C1 segment of cervical spinal cord (tissue), 14 donors: ENCODE results near the gene GABRR2.

ENCODE experiments used
- DNase-seq, 14 donors: peaks; one replicate each; lab custom pipeline; 2025; lab: John Stamatoyannopoulos, UW

GABRR2 gene

GRCh38 chr6:89291256-89291819 is 23.8 kb downstream of the GABRR2 start:
- DNase-seq, result no peak

- no peak for DNase-seq
Measured at GRCh38 chr6:89290401-89291155, 24.5 kb downstream of the GABRR2 start.

DNA sequence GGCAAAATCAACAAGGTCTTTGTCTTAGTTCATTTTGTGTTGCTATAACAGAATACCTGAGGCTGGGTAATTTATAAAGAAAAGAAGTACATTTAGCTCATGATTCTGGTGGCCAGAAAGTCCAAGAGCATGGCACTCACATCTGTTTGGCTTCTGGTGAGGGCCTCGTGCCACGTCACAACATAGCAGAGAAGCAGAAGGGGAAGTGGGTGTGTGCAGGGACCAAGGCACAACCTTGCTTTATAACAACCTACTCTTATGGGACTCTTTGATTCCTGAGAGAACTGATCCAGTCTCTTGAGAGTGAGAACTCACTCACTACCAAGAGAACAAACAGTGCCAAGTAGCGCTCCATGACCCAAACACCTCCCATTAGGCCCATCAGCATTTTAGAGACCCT is 25.4 kb downstream of the GABRR2 start:
- DNase-seq, result no peak

DNA sequence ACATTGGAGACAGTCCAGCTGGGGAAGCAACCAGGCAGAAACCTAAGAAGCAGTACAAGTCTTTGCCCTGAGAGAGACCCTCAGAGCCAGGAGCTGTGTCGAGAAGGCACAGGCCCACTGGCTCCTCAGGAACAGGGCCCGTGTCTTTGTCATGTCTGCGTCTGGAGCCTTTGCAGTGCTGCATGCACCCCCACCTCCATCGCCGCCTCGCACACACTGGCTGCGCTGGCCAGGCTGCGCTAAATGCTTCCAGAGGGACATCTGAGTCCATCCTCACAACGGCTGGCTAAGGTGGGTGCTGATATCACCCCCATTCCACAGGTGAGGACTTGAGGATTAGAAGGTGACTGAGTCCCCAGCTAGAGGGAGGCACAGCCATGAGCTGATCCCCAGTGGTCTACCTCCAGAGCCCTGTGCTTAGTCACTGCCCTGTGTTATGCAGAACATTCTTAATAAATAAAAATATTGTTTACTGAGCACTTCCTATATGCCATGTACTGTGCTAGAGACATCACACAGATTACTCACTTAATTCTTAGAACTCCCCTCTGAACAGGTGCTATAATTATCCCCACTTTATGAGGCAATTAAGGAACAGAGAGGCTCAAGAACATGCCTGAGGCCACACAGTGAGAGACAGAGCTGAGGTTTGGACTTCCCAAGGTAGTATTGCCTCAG is 27.6 kb downstream of the GABRR2 start:
- DNase-seq, result no peak

- no peak for DNase-seq
Measured at GRCh38 chr6:89286516-89286915, 28.6 kb downstream of the GABRR2 start.

DNA sequence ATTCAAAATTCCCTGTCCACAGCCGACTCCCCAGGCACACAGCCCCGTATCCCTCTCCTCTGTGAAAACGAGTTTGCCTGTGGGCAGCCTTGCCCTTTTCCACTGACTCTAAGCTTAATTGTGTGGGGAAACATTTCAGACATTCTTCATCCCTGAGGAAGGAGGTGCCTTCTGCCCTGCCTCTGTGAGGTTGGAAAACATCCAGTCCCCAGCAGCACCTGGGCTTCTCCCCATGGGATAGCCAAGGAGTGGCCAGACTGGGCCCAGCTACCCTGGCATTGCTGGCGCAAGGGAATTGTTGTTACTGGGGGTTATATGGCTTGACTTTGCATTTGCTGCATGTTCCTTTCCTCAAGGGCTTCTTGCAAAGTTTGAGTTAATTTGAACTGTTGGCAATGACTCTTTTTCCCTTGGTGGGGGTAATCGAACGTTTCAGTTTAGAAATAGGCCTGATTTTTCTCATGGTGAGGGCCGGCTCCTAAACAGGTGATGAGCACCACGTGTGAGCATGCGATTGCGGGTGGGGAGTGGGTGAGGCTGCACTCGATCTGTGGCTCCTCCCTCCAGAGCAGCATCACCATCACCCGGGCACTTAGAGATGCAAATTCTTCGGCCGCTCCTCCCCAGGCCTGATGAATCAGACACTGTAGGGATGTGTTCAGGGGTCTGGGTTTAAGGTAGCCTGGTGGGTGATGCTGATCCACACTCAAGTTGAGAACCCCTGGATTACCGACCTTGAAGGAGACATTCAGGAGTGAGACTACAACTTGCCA is 29.9 kb downstream of the GABRR2 start:
- DNase-seq, result no peak

- DNase-seq, result no peak
Measured at GRCh38 chr6:89284081-89284480, 31.0 kb downstream of the GABRR2 start.

- no peak for DNase-seq
Measured at GRCh38 chr6:89282749-89283148, 32.4 kb downstream of the GABRR2 start.

DNA sequence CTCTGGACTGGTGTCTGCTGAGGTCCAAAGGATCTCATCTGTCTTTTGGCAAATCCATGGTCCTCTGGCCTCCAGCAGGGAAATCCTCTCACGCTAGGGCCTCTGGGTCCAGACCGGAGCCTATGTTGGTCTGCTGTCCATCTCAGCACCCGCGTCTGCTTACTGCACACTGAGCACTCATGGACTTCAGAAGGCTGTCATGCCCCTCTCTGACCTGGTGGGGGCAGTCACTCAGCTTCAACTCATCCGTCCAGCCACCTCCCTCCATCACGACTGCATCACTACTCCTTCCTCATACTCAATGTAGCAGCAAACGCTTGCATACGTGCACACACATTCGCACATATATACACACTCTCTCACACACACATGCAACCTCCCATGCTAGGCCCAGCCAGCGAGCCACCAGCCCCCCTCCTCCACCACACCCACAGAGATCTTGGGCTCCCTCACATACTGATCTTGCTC is 33.3 kb downstream of the GABRR2 start:
- no peak for DNase-seq

DNA sequence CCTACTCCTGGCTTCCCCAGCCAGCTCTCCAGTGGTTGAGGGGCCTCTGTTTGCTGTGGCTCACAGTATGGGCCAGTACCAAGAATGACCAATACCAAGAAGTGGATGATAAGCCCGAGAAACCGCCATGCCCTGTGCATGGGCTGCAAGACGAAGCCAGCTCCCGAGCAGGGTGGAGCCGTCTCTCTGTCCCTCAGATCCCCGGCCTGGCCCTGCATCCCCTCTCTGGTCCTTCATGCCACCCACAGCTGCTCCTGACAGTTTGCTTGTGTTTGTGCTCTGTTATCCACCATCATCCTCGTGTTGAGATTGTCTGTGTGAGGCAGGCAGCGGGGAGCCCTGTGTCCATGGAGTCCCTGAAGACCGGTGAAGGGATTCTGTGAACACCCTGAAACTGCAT is 36.1 kb downstream of the GABRR2 start:
- DNase-seq, result no peak

- DNase-seq, result no peak
Measured at GRCh38 chr6:89275900-89276299, 39.2 kb downstream of the GABRR2 start.

DNA sequence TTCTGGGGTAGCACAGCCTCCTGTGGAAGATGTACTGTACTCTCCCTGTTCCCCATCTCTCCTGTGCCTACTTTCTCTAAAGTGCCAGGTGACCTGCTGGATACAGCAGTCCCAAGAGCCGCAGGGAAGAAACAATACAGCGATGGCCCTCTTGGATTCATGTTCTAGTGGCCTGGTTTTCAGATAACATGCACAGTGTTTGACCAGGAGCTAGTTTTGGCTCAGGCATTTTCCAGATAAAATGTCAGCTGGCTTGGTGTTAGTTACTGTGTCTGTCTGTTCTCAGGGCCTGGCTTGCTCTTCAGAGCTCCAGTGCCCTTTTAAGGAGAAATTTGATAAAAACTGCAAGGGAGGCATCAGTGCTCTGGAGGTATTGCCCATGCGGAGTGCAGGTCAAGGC is 41.3 kb downstream of the GABRR2 start:
- DNase-seq, result no peak

DNA sequence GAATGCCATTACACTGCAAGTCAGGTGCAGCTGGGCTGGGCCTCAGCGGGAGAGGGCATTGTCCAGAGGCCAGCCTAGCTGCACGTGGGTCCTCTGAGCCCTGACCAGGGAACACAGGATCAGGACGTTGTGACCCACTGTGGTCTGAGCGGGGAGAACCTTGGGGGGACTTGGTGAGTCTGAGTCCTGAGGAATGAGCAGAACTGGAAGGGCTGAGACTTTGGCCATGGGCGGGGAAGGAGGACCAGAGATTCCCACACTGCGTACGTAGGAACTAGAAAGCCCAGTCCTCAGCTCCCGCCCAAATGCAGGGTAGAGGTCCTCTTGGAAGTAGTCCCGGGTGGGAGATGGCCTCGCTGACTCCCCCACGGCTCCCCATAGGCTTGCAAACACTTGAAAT is 42.5 kb downstream of the GABRR2 start:
- no peak for DNase-seq

DNA sequence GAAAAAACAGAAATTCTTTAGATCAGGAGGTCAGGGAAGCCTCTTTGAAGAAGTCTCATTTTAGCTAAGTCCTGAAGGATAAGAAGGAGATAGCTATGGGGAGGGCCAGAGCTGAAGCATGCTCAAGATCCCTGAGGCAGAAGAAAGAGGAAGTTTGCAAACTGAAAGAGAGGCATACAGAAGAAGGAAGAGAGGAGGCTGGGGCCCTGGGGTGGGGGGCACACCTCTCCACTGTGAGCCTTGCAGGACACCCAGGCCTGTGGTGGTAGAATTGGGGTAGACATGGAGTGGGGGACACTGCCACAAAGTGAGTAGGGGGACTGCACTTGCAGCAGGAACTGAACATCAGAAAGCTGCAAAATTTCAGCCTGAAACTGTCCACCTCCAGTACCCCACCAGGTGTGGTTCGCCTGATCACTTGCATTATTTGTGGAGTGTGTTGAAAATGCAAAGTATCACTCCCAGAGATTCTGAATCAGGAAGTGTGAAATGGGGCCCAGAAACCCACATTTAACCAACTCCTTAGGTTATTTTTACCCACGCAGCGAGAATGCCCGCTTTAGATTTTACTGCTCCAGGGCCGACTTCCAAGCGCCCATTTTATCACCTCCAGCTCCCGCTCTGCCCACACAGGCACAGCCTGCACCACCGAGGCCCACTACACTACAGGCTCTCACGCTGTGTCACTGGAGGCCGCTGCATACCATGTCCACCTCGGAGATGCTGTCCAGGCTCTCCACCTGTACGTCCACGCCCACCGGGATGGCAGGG is 44.0 kb downstream of the GABRR2 start:
- no peak for DNase-seq

DNA sequence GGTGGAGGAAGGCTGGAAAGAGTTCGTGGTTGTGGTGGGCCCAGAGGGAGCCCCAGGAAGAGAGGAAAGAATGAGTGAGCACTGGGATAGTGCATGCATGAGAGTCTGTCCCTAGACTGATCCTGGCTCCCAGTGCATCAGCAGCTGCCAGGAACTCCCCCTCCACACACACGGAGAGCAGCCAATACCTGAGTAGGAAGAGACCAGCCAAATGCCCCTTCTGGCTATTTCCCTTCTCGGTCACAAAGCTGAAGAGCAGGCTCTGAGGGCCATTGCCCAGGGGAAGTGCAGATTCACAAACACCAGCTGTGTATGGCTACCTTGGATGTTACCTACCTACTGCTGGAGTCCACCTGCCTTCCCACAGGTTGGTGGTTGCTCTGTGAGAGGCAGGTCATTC is 45.1 kb downstream of the GABRR2 start:
- DNase-seq, result no peak

DNA sequence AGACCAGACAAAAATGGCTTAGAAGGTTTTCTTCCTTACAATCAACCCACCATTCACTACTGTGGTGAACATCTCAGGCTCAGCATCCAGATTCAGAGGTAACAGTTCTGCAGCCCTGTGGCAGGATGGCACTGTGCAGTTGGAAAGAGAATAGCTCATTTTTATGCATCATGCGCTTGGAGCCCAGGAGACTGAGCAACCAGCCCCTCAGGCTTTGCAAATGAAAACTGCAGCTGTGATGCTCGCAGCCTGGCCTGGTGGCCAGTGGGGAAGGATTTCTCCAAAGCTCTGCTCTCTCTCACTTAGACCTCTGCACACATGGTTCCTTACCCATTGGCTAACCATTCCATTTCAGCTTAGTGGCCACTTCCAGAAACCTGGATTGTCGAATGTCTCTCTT is 45.8 kb downstream of the GABRR2 start:
- no peak for DNase-seq

GRCh38 chr6:89268776-89269175 is 46.3 kb downstream of the GABRR2 start:
- DNase-seq, result no peak

DNA sequence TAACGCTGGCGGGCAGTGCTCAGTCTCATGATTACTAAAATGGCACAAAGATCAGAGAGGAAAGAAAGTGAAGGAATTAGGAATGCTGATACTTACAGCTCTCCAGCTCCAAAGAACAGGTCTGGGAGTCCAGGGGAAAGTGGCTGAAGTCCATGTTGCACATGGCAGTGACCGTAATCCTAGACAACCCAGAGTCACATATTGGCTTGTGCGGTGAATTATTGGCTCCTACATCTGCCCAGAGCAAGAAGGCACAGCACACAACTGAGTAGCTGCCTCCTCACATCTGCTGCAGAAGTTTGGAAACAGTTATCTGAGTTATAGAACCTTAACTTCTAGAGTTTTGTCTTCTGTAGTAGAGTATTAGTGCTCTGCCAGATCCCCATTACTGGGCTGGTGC is 47.2 kb downstream of the GABRR2 start:
- DNase-seq, result no peak

DNA sequence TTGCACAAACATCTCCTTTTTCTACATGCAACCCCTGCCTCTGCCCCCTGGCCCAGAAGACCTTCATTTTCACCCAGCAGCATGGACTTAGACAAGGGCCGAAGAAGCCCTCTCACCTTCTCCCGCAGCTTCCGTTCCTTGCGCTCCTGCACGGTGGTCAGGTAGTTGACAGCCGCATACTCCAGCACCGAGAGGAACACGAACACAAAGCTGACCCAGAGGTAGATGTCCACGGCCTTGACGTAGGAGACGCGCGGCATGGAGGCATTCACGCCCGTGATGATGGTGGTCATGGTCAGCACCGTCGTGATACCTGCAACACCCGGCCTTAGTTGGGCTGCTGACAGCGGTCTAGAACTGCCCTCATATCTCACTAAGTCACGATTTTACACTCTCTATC is 50.8 kb downstream of the GABRR2 start:
- no peak for DNase-seq

GRCh38 chr6:89260832-89261231 is 54.3 kb downstream of the GABRR2 start:
- DNase-seq, result no peak

- no peak for DNase-seq
Measured at GRCh38 chr6:89260310-89260709, 54.8 kb downstream of the GABRR2 start.
